NOMO-1 (cell line): ENCODE data around the gene P2RX1.

Experiments
- DNase-seq, 2 experiments: peaks; one replicate each; lab custom pipeline; 2025; ENCODE audit not compliant: unreplicated experiment in 2 of 2; lab: John Stamatoyannopoulos, UW

Gene P2RX1

DNA sequence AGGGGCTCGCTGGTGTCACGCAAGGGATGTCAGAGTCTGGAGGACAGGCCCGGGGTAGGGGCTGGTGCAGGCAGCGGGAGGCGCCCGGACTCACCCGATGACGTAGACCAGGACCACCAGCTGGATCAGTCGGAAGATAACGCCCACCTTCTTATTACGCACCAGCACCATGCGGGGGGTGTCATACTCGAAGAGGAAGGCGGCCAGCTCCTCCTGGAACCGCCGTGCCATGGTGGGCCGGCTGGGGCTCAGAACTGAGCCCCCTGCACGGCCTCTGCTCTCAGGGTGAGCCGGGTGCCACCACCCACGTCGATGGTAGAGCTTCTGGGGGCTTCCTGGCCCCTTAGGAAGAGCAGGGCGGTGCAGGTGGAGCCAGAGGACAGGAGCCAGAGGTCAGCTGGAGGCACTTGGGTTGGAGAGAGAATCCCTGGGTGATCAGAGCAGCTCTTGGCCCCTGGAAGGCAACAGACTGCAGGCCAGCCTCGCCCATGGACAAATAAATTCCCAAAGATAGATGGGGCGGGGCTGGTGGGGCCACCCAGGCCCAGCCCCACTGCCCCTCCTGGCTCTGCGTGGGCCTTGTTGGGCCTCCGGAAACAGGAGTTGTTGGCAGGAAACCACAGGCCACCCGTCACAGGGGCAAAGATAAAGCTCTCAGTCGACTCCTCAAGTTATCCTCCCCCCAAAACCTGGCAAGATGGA lies at the start of gene P2RX1:
TSS of gene P2RX1 (minus strand) at position 471 of the 702 bp plus-strand sequence. CDS start at position 231, 240 bp downstream.
- peak; percentile 90 to 97 for DNase-seq

DNA sequence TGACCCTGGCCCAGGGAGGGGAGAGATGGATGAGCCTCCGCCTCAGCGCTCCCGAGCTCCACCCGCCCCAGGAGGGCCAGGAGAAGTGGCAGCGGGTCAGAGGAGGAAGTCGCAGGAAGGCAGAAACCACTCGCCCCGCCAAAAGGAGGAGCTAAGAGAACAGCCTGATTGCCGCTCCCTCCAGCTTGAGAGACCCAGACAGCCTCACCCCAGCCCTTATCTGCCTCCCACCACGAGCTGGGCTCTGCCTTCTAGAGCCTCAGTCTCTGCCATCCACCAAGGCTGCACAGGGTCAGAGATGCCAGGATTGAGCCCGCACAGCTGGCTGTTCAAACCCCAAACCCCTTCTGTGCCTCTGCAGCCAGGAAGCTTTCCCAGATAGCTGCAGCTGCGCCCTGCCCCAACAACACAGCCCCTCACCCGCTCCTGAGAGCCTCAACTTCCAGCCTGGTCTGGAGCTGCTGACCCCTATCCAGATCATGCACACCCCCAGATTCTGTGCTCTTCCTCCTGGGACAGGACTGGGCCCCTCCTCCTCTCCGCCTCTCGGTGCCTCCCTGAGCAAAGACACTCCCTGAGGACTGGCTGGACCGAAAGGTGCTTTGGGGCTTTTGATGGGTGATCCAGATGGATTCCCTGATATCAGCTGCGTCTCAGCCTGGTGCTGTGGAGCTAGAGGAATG lies 49.0 kb upstream of the P2RX1 start:
- peak; percentile 71 to 84 for DNase-seq

DNA sequence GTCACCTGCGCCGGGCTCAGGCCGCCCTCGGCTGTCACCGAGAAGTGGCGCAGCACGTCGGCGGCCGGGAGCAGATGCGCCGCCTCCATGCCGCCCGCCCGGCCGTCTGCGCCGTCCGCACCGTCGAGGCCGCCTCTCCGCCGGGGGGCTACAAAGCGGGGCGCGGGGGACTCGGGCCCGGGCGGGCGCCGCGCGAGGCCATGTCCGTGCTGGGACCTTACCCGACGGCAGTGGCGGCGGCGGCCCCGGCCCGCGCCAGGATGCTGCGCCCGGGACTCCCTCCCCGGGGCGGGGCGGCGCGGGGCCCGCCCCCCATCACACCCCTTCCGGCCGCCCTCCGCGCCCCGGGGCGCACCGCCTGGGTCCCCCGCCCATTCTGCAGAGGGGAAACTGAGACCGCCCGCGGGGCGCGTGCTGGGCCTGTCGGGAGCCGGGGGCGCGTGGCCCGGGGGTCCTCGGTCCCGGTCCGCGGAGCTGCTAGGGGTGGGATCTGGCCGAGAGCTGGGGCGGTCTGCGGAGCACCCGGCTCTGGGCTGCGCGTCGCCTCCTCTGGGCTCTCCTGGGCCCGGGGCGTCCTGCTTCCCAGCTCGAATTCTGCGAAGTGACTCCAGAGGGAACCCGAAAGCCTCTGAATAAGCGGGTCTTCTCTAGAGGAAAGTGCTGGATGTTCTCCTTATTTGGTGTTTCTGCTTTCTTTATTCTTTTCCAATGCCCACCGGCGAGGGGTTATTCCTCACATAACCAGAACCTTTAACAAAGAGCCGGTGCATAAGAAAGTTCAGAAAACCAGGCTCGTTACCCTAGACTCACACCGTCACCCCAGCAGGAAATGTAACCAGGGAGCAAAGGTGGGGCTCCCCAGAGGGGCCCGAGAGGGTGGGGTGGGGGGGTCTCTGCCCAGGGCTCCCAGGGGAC lies 48.2 kb upstream of the P2RX1 start, which contains the start of gene ATP2A3:
TSS of gene ATP2A3 (minus strand) at position 235 of the 915 bp plus-strand sequence. CDS start at position 89, 146 bp downstream.
- no peak for DNase-seq

DNA sequence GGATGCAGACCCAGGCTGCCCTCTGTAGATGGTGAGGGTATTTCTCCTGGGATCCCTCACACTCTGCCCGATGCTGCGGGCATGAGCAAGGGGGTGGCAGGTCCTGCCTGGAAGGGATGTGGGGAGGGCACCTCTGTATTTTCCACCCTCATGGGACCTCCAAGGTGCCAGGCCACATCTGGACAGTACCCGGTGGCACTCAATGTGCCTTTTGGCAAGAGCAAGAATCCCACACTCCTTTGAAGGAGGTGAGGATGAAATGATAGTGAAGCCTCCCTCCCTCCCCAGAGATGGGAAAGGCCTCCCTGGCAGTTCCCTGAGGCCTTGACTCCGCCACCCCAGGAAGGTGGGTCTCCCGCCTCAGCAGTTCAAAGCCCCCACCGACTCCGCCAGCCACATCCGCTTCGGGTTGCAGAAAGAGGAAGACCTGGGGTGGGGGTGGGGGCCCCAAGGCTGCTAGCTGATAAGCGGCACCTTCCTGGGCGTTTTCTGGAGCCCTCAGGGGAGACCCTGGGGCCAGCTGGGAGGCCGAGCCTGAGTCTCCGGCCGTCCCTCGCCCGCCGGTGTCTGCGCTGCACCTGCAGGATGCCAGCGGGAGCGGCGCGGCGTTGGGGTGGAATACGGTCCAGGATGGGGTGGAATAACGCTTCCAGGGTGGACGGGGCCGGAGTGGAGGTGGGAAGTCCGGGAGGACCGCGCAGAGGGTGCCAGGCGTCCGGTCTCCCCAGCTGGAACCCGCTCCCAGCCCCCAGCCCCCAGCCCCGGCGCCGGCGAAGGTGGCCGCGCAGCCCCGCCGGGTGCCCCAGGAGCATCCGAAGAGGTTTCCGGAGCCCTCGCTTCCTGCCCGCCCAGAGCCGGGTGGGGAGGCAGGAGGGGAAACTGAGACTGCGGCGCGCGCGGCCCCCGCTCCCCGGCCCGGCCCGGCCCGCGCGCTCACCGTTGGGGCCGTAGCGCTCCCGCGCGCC lies 47.3 kb upstream of the P2RX1 start:
- DNase-seq = peak; percentile 51 to 79

DNA sequence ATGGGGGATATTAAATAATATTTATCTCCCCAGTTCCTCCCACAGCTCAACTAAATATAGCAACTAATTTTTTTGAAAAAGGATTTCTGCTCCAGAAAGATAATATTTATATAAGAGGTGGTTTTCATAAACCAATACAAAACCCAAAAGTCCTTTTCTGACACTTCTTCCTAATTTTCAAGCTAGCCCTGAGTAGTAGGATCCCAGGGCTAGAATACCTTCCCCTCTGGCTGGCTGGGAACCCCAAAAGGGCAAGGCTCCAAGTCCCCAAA lies 46.6 kb upstream of the P2RX1 start:
- no peak for DNase-seq

DNA sequence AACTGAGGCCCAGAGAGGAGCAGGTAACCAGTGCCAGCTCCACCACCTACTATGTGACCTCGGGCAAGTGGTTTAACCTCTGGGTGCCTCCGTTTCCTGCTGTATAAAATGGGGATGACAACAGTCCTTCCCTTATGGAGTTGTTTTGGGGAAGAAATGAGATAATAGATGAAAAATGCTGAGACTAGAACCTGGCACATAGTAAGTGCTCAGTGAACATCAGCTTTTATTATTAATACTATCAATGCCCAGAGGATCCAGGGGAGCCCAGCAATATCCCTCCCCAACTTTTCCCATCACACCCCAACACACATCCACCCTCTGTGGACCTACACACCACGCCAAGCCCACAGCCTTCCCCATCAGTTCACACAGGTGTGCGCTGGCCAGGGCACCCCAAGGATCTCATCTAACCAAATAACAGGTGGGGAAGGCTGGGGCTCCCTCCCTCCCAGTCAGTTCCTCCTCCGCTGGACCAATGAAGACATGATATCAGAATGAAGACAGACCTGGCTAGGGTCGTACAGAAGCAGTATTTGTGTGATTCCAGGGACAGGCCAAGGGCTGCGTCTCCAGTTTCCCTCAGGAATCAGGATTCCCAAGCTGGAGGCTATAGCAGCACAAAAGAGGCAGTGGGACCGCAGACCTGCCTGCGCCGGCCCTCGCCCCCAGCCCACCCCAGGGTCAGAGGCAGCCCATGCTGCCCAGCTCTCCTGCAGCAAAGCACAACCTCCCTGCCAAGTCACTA lies 46.1 kb upstream of the P2RX1 start:
- DNase-seq = no peak

DNA sequence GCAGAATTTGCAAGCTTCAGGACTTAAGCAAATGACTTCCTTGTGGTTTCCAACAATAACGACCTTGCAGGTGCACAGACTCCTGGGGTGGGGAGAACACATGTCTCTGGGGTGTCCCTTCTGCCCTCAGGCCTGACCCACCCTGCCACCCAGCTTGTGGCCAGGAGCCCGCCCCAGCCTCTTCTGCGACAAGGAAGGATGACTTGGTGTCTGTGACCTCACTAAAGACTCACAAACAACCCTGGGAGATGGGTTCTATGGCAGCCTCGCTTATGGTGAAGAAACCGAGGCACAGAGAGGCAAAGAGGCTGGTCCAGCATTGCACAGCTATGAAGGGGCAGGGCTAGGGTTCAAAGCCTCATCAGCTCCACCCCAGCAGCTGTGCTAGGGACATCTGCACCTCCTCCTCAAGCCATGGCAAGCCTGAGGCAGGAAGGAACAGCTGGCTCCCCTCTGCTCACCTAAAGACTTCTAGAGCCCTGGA lies 45.3 kb upstream of the P2RX1 start:
- no peak for DNase-seq

DNA sequence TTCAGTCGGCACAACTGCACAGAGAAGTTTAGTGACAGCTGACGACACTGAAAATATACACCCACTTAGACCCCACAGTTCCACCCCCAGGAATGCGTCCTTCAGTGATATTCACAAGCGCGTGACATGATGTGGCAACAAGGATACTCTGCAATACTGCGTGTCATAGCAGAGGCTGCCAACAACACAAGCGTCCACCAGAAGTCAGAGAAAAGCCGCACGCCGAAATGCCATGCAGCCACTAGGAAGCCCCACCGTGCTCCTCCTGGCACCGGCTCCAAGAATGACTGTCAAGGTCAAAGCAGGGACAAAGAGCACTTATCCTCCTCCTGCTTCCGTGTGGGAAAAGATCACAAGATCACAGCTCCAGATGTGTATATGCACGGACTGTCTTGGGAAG lies 44.5 kb upstream of the P2RX1 start:
- DNase-seq = no peak

DNA sequence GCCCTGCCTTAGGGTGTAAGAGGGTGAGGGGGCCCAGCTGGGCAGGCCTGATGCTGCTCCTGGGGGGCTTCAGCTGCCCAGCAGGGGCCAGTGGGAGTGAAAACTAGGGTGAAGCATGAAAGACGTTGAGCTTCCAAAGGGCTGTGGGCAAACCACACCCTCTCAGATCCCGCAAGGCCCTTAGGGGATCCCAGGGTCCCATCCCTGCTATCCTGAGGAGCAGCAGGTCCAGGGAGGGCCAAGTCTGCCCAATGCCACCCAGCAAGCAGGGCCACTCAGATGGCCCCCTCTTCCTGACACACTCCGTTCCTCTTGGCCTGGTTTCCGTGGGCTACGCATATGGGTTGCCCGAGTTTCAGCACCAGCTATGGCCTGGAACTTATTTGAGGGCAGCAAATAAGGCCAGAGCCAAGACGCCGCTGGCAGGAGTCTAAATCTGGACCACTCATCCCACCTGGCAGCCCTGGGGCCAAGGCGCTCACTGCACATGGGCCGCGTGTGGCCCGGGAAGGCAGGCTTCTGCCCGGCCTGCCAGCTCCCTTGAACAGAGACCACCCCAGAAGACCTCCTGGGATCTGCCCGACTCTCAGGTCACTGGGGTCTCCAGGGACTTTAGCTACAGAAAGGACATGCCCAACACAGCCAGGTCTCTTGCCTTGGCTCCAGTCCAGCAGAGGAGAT lies 43.8 kb upstream of the P2RX1 start:
- no peak for DNase-seq

DNA sequence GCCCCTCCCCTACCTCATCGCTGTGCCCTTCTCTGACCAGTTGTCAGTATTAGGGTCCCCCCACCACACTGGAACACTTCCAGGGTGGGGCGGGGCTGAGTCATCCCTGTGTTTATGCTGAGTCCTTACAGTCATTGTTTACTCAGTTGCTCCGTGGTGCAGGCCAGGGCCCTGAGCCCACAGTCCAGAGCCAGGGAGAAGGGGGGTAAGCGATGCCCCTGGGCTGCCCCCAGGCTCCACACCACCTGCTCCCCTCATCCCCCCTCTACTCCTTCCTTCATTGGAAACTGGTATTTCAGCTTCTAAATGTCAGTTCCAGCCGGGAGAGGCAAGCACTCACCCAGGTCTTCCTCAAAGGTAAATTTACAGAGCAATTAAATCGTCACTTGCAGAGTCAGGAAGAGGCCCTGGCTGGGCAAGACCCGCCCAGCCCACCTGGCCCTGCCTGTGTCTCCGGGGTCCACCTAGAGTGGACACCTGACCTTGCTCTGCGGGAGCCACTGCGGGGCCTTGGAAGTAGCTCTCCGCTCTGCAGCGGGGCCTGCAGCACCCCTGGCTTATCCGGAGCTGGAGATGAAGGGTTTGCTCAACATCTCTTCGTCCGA lies 43.1 kb upstream of the P2RX1 start:
- DNase-seq = no peak

DNA sequence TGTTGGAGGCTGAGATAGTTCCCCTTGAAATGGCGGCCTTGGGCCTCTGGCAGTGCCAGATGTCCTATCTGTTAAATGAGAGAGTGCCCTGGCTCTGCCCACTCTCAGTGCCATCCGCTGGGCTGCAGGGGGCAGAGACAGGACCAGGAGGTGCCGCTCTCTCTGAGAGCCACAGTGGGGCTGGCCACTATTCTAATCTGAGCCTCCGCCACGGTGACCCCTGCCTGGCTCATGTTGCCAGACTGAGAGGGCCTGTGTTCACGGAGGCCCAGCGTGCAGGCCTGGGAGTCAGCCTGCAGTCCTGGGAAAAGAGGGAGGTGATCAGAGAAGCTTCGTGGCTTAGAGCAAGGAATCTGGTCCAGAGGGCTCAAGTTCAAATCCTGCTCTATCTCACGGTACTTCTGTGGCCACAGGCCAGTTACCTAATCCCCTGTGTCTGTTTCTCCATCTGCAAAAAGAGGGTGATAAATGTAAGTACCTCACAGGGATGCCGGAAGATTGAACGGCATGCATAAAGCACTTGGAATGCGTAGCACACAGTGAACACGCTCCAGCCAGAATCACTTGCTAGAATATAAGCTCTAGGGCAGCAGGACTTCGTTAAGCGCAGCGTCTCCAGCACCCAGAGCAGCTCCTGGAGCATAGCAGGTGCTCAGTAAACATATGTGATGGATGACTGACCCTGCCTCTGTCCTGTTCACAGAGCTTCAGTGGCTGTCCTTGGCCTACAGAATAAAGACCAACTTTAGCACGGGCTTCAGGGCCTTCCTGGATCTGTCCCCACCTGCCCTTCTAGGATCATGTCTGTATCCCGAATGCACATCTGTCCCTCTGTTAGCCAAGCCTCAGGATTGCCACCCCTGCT lies 41.7 kb upstream of the P2RX1 start:
- no peak for DNase-seq

DNA sequence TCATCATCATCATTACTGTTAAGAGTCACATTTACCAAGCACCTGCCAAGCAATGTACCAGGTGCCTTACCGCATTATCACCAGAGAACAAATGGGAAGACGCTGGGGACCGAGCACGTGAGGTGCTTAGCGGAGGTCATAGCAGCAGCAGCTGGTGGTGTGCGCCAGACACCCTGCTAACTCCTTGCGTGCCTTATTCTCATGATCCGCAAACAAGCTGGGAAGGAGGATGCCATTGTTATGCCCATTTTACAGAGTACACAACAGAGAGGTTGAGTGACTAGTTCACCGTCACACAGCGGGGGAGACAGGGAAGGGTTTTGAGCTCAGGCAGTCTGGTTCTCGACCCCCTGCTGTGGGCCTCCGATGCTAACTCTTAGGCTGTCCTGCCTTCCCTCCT lies 40.7 kb upstream of the P2RX1 start:
- DNase-seq = no peak

DNA sequence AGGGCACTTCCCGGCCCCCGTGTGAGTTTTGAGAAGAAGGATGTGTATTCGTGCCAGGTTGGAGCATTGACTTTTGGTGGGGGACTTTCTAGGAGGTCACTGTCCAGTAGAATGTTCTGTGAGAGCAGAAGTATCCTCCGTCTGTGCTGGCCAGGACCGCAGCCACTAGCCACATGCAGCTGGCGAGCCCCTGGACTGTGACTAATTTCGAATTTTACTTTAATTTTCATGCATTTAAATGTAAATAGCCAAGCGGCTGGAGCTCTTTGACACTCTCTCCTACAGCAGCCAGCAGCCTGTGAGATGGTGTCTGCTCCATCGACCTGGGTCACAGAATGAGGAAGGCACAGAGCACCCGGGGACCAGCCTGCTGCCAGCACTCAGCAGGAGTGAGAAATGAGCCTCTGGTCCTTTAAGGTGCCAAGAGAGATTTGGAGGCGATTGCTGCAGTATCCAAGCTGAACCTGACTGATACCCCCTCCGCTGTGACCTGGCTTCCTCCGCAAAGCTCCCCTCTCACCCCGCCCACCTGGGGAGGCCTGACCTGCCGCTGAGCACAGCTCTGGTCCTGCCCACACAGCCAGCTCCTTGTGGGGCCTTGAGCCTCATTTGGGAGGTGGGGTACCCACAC lies 40.2 kb upstream of the P2RX1 start:
- DNase-seq = no peak

DNA sequence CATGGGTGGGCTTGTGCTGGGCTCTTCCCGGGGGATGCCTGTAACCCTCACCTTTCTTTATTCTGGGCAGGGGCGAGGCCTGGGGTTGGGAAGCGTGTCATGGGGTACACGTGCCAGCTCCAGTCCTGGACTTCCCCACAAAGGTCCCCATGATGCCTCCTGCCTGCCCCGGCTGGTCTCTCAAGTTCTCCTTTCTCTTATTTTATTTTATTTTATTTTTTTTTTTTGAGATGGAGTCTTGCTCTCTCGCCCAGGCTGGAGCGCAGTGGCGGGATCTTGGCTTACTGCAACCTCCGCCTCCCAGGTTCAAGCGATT lies 39.4 kb upstream of the P2RX1 start:
- no peak for DNase-seq

DNA sequence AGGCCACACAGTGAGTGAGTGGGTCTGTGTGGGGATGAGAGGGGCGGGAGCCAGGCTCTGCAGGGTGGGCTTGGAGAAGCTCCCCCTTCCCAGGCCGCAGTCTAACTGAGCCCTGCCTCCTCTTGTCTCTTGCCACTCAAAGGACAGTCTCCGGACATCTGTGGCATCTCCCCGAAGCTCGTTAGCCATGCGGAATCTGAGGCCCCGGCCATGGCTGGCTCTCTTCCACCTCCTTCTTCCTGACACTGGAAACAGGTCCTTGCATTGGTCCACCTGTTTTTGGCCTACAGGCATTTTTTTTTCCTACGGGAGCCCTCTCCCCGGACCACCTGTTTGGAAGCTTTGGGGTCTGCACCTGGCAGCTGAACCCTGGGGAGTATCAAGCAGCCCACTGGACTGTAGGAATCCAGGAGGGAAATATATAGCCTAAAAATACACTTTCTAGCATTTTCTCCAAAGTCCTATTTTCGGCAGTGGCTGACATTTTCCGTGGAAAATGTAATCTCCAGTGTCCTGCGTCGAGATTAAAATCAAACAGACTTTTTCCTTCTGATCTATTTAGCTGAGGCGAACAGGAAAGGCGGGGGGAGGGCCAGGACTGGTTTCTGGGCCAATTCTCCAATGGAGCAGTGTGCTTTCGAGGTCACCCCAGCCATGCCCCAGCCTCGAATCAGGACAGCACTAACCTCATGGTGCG lies 38.9 kb upstream of the P2RX1 start:
- DNase-seq = no peak

DNA sequence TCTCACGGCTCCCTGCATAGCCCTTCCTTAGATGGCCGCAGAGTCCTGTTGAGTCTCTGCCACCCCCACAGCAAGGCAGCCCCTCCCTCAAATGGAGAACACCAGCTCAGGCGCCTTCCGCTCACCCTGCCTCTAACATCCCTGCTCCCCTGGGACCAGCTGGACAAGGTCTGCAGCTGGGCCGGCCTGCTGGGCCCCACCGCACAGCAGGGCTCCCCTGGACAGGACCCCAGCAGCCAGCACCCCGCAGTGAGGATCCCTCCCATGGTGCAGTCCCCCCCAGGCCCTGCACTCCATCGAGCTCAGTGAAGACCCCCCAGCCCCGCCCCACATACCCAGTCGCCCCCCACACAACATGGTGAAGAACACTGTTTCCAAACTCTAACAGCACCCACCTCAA lies 37.8 kb upstream of the P2RX1 start:
- no peak for DNase-seq

DNA sequence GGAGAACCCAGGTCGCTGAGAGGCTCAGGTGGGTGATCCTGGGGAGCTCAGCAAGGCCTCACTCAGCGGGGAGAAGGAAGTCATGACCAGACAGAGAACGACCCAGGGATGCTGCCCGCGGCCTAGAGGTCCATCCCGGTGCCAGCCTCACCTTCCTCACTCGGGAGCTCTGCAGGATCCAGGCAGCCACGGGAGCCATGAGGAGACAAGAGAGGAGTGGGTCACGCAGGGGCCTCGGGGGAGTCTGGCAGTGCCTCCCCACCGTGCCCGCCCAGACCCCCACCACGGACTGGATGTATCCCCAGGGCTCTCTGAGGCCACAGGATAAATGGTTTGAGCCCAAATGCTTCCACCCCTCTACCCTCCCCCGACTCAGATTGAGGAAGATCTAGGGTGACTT lies 37.3 kb upstream of the P2RX1 start:
- no peak for DNase-seq
